Non-pigmented ciliary epithelial cell (primary cell): Measurements from ENCODE around the gene FARP1.
A peak's percentile ranks its signal among the peaks of the same experiment; 100 is the strongest.

ENCODE experiments used
- DNase-seq: peaks from one replicate; pipeline ENCODE4 v3.0.0-alpha.2; 2010; ENCODE audit warnings: low read depth

FARP1 gene

DNA sequence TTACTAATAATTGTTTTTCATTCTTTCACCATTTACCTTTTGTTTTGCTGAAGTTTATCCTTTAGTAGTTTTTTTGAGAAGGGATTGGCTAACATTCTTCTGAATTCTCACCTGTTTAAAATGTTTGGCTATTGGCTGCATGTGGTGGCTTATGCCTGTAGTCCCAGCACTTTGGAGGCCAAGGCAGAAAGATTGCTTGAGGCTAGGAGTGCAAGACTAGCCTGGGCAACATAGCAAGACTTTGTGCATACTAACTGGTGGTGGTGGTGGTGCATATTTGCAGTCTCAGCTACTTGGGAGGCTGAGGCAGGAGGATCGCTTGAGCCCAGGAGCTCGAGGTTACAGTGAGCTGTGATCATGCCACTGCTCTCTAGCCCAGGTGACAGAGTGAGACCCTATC, 61.7 kb downstream of the FARP1 start:
- DNase-seq, result no peak

DNA sequence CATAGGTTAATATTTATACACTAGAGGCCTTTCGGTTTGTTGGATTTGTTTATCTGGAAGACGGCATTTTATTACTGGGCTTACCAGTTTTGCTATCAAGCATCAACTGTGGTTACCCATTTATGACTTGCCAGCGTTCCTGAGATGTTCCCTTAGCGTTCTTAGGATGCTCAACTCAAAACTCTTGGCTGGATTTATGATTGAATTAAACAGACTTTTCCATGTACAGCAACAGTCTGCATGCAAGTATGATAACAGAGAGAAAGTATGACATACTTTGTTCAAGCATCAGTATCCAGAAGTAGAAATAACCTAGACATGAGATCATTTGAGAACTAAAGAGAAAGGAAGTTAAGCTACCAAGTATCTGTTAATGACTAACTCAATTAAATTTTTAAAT, 64.1 kb downstream of the FARP1 start:
- DNase-seq, result peak; percentile 93

DNA sequence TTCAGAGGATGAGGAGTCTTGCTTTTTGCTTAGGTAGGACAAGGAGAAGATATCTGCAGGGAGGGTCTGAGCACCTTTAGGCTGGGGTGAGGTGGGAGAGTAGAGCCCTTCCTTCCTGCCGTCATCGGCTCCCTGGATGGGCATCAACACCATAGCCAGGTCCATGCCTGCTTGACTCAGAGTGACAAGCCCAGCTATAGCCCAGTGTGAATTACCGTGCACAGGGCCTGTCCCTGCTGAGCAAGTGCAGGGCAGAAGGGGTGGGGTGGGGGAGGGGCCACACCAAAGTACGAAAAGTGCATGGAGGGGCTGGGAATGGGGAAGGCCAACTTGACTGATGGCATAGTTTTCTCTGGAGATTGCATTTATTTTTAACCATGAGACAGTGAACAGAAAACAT, 64.5 kb downstream of the FARP1 start:
- DNase-seq, result no peak

DNA sequence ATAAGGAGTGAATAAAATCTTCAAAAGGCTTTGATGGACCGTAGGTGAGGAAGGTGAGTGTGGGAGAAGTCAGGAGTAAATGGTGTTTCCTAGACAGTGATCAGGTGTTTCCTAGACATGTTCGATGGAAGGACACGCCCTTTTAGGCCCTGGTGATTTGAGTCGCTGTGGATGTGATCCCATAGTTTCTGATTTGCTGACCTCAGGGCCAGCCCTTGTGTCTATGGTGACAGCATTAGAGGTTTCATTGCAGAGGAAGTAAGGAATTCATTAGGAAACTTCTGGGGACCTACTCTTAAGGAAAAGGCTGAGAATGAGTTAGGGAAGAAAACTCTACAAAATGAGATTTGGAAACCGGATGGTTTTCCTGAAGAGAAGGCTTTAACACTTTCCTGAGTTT, 65.7 kb downstream of the FARP1 start:
- DNase-seq, result no peak

DNA sequence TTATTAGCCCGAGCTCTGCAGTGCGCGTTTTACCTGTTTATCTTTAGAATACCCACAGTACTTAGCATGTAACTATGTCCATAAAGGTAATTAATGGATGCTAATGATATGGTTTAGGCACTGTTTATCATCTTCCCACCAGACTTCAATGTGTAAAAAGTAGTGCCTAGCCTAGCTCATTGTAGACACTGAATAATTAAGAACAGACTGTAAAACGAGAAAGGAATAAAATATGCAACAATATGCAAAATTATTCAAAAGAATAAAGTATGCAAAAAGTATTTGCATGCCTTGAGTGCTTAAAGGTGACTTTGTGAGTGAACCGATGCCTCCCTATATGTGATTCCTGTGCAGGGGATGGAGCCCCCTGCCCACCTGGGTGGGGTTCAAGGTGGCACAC, 69.9 kb downstream of the FARP1 start:
- no peak for DNase-seq

DNA sequence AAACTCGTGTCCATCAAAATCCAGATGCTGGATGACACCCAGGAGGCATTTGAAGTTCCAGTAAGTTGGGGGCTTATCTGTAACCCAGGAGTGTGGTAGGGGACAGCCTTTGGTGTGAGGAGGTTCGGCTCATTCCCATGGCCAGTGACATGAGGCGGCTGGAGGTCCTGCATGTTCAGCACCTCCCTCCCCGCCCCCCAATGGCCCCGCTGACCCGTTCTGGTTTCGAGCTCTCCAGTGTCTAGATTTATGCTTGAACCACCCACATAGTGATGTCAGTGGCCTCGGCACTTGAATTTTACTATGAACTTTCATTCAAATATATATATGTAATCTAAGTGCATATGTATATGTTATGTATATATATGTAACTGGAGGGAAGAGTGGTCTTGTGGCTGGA, 70.5 kb downstream of the FARP1 start:
- no peak for DNase-seq

DNA sequence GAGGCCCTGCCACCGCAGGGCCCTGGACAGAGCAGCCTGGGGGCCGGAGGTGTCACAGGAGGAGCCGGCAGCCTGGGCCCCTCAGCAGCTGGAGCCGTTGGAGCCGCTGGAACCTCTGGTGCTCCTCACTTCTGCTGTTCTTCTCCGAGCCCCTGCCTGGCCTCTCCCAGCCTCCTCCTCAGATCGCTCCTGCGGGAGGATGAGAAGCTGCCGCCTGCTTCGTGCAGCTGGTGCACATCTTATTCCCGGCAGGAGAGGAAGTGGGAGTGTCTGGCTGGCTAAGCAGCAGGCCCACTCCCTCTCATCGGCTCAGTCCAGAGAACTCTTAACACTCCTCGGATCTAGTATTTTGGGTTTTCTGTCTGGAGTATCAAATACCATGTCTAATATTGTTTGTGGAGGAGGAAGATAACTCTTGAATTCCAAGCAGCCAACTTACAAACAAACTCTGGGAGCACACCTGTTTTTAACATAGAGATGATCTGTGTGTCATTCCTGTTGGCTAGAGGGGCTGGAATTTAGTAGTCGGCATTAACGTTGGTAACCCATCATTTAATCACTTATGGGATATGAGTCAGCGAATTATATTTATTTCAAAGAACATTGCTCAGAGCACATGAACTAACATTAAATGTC, 71.2 kb downstream of the FARP1 start:
- no peak for DNase-seq

DNA sequence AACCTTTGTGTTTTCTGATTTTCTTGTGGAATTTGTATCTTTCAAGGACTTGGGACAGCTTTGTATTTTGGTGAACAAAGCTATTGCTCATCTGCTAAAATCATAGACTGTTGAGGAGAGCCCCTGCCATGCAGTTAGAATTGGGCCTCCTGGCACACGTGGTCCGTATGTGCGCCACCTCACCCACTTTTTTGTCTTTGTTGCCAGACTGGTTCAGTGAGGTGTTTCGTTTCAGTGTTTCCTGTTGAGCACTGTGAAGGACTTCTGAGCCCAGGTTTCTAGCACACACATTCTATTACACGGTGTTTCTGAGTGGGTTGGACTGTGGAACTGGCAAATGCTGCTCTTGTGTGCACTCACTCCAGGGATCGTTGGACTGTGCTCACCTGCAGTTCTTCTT, 71.8 kb downstream of the FARP1 start:
- DNase-seq, result no peak

DNA sequence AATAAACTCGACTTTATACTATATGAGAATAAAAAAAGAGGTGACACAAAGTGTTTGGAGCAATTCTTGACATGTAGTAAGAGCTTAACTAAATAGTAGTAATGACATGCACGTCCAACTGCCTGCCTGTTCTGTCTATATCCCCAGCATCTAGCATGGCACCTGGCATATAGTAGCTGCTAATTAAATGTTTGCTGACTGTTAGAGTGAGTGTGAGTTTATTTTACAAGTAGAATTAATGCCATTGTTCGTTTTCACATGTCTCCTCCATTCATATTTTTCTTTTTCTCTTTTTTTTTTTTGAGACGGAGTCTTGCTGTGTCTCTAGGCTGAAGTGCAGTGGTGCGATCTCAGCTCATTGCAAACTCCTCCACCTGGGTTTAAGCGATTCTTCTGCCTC, 72.6 kb downstream of the FARP1 start:
- no peak for DNase-seq

DNA sequence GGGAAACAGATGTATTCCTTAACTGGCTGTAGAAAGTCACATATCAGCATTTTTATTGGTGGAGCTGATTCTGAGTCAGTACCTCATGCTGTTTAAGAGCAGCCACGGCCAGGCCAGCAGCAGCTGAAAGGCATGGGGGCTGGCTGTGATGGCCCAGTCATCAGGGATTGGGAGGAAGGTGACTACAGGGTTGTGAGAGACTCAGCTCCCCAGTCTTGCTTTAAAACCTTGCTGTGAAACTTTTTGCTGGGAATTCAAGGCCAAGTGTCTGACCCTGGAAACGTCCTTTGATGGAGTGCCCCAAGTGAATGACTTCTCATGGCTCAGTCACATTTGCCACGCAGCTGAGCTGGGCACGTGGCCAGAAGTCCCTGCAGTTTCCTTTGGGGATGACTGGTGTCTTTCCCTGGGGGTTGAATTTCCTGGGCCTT, 73.3 kb downstream of the FARP1 start:
- DNase-seq, result peak; percentile 69

DNA sequence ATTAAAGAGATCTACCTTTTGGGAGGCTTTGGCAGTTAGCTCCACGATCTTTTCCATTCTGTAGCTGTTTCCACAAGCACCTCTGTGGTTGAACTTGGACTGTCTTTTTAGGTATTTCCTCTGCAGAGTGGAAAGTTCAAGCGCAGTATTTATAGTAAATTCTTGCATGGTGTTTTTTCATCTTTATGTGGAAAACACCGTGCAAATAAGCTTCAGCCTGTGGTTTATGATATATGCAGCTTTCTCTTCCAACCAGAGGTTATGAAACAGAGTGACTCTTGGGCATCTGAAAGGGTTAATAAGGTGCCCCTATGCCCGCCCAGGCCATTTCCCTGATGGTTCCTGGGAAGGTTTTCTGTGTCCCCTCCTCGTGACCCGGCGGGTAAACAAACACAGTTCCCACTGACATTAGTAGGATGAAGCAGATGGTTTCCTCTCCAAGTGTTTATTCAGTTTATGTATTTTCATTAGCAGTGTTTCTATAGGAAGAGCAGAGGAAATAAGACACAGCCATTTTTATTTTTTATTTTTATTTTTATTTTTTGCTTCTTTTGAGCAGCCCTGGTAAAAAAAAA, 73.9 kb downstream of the FARP1 start:
- no peak for DNase-seq

DNA sequence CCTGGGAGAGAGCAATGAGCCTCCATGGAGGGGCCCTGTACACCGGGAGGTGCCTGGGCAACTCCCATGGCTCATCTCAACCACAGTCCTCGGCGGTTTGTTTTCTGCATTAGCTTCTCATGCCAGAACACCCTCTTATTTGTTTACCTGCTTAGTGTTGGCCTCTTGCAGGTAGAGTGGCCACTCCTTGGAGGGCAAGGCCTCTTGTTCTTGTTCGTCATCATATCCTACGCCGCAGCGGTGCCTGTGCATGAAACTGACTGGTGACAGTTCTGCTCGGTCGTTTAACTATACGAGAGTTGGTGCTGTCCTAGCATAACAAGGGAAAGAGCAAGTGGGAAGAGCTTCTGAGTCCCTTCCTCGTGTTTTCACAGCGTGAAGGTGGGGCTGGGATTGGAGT, 74.7 kb downstream of the FARP1 start:
- no peak for DNase-seq

DNA sequence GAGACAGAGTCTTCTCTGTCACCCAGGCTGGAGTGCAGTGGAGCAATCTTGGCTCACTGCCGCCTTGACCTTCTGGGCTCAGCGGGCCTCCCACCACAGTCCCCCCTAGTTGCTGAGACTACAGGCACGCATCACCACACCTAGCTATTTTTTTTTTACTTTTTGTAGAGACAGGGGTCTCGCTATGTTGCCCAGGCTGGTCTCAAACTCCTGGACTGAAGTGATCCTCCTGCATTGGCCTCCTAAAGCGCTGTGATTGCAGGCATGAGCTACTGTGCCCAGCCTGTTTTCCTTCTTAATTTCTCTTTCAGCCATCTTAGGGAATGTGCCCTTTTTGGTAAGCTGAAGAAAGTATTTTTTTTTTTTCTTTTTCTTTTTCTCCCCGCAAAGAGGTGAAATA, 76.8 kb downstream of the FARP1 start:
- no peak for DNase-seq

DNA sequence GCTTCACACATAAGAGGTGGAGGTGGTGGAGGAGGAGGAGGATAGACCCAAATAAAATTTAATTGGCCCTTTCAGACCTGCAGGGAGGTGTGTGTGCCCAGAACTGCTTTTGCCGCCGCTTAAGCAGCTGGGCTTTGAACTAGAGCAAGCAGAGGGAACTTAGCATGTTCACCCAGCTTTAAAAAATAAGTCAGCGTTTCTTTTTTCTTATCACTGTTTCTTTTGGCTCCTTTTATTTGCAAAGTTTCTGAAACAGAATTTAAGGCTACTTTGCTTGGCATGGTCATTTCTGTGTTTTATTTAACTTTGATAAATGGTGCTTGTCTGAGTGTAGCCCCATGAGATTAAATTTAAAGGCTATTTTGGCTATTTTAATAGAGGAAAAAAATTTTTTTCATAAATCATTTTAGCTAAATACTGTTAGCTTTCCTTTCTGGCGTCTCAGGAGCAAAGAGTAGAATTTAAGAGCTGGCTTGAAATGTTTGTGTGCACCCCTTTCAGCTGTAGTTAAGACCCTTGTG, 77.4 kb downstream of the FARP1 start:
- DNase-seq, result no peak

DNA sequence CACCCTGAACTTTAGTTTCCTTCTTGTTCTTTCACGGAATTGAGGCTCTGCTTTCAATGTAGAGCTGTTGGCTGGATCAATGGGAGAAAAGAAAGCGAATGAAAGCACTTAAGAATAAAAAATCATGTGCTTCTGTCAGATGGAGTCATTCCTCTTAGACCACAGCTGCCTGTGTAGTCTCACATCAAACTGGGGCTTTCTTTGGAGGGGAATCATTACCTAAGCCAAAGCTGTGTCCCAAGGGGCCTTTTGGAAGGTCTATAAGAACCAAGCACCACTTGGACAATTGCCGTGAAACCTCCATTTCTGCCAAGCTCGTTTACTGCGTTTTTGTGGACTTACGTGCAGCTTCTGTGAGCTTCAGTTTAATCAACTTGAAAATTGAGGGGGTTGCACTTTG, 78.3 kb downstream of the FARP1 start:
- DNase-seq, result no peak

DNA sequence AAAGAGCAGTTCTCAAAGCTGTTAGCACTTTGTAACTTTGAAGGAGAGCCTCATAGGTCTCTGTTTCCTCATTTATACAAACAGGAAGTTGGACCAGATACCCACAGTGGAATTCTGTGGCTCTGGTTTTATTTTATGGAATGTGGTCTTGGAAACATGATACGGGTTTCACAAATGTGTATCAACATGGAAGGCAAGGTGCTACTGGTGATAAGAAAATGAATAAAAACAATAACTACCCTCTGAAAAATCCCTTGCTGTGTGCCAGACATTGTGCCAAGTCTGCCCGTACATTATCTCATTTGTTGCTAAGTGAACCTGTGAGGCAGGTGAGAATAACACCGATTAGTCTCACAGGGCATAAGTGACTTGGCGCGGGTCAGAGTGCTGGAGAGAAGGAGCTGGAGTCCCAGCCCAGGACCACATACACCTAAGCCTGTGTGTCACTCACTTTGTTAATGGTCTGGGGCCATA, 79.2 kb downstream of the FARP1 start:
- DNase-seq, result no peak

DNA sequence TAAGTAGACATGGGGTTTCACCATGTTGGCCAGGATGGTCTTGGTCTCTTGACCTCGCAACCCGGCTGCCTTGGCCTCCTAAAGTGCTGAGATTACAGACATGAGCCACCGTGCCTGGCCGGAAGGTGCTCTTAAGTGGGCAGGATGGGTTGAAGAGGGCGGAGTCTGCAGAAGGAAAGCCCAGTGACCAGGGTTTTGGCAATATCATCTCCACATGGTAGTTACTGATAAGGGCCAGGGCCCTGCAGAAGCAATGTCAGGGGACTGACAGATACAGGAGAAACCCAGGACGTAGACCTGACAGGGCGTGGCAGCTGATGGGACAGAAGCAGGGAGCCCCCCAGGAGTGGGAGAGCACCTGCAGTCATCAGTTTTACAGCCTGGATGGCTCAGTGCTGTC, 79.9 kb downstream of the FARP1 start:
- DNase-seq, result no peak

DNA sequence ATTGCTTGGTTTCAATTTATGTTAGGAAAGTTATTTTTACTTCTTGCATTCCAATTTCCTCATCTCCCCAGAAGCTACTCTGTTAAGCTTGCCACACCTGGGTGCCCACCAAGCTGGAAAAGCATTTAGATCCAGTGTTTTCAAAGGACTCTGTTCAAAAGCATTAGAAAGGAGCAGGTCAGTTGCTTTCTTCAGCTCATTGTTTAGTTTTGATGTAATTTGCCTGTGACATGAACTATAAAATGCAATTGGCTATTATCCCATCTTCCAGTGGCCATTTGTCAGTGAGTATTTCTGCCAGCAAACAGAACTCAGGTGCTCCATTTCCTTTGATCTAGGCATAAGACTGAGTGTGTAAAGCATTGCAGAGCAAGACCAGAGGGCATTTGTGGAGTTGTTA, 80.8 kb downstream of the FARP1 start:
- DNase-seq, result no peak

DNA sequence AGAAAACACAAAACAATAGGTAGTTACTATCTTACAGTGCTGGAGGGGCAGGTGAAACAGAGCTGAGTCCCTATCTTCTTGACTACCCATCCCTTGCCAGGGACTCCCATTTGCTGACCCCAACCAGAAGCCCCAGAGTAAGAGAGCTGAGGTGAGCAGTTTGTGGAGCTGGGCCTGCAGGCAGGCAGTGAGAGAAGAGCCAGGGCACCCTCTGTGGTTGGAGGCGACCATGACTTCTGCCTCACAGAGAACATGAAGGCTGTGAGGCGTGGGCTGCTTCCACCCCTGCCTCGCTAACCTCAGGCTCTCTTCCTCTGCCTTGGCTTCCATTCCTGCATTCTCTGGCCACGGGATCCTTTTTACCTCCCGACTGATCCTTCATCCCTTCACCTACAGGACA, 81.7 kb downstream of the FARP1 start:
- no peak for DNase-seq

DNA sequence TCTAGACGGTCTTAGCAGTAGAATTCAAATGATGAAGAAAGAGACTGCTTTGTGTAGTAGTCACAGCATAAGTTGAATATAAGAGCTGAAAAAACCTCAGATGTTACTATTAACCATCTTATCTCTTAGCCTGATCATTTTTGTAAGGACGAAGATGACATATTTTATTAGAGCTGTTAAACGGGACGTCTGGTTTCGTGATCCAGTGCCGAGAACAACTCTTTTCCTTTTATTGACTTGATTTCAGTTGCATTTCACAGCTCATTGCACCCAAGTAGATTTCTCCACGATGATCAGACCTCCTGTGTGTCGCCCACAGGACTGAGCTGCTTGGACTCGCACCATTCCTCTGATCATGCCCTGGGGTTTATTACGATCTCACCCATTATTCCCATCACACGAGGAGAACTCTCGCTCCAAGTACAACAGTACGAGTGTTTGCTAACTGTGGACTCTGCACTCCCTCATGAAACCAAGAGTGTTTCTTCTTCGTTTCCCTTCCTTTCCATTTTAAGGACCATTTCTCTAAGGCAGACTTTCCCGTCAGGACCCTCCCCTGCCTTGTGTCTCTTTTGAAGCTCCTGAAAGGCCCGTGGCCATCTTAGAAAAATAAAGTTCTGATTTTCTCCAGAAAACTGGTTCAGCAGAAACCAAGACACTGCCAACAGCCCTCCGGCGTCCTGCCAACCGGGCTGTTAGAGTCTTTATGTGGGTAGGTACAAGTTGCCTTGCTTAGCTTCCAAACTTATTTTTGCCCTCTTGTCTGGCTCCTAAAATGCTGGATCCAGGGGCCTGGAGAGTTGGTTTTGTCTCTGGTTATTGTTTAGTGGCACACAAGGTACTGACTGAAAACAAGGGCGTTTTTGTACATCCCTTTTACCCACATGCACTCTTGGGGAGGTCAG, 82.4 kb downstream of the FARP1 start:
- DNase-seq, result no peak

DNA sequence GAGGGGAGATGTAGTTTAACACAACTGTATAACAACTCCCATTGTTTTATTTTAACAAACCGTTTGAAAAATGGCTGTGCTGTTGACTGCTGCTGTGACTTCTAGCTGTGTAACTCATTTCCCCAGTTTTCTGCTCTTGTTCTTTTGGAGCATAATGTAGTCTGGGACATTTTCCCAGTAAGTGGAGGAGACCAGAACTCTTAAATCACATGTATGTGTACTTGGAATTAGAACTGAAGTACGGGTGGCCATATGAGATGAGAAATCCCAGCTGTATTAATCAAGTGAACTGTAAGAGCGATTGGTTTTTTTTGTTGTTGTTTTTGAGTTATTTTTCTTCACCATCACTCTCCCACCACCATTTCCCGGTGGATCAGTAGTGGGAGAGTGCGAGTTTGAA, 83.6 kb downstream of the FARP1 start:
- DNase-seq, result no peak

DNA sequence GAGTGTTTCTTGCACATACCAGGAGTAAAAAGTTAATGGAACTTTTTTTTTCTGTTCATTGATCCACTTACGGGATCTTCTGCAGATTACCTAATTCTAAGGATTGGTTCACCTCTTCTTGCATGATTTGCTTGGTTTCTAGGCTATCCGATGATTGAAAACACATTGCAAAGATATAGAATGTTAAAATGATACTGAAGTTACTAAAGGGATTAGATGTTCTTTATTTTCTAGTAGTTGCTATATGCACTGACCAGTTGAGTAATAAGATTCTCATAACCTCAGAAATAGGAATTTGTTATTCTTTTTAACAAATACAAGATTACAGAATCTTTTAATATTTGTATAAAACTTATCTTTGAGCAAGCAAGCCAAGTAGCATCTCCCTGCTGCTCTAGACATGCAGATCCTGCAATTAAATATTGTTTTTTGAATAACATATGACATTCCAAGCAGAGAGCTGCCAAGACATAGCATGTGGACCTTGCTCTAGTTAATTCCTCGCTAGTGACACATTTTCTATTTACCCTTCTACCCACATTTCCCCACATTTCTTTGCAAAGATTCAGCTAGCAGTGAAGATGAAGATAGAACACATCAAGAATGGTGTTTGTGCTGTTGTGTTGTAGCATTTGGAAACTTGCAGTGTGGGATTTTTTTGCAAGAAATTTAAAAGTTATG, 85.9 kb downstream of the FARP1 start:
- DNase-seq, result no peak
